ENCODE results near the gene FGFR3. TPM values are rescaled to one million over a fixed set of nuclear protein-coding genes. Genes with fewer than 3 reads are reported as not detected.
"Not testable (repeated sequence)": the region's sequence is repeated elsewhere in the genome, so short reads cannot be mapped to it uniquely, and the experiment has no call there.

Gene FGFR3
- total RNA-seq, 1 donor from 2014 or later = 66.2 TPM

- DNase-seq (ENCODE audit: low spot score) = no peak
These were observed 48.3 kb downstream of the FGFR3 start for GRCh38 chr4:1841201-1841886.

- no peak for DNase-seq (ENCODE audit: low spot score)
These were observed 48.8 kb downstream of the FGFR3 start for GRCh38 chr4:1841887-1842210.

GRCh38 chr4:1842339-1842895, 49.3 kb downstream of the FGFR3 start:
- no peak for DNase-seq (ENCODE audit: low spot score)

- no peak for DNase-seq (ENCODE audit: low spot score)
These were observed 49.9 kb downstream of the FGFR3 start for GRCh38 chr4:1842993-1843448.

- DNase-seq (ENCODE audit: low spot score) = no peak
These were observed 50.8 kb downstream of the FGFR3 start for GRCh38 chr4:1843852-1844251.

- not testable (repeated sequence) for DNase-seq (ENCODE audit: low spot score)
These were observed 51.5 kb downstream of the FGFR3 start for GRCh38 chr4:1844618-1845017.

GRCh38 chr4:1846580-1846979, 53.5 kb downstream of the FGFR3 start:
- no peak for DNase-seq (ENCODE audit: low spot score)

- DNase-seq (ENCODE audit: low spot score) = no peak
These were observed 57.2 kb downstream of the FGFR3 start for GRCh38 chr4:1850276-1850675.

GRCh38 chr4:1851160-1851559, 58.1 kb downstream of the FGFR3 start:
- no peak for DNase-seq (ENCODE audit: low spot score)

GRCh38 chr4:1851575-1852410, 58.7 kb downstream of the FGFR3 start:
- no peak for DNase-seq (ENCODE audit: low spot score)

- DNase-seq (ENCODE audit: low spot score) = no peak
These were observed 60.0 kb downstream of the FGFR3 start for GRCh38 chr4:1852904-1853623.

- no peak for DNase-seq (ENCODE audit: low spot score)
These were observed 61.7 kb downstream of the FGFR3 start for GRCh38 chr4:1854752-1855151.

- DNase-seq (ENCODE audit: low spot score) = no peak
These were observed 62.4 kb downstream of the FGFR3 start for GRCh38 chr4:1855333-1856070.

GRCh38 chr4:1856071-1856942, 63.2 kb downstream of the FGFR3 start, which contains the start of gene LETM1:
LETM1 (minus strand) TSS chr4:1856156; CDS start chr4:1855950, 206 bp downstream.
- DNase-seq (ENCODE audit: low spot score) = peak; percentile 95

GRCh38 chr4:1856943-1857699, 64.0 kb downstream of the FGFR3 start:
- DNase-seq (ENCODE audit: low spot score) = peak; percentile 43

GRCh38 chr4:1857931-1858330, 64.8 kb downstream of the FGFR3 start:
- no peak for DNase-seq (ENCODE audit: low spot score)
